Hair follicular keratinocyte (primary cell): ENCODE measurements around the gene XPNPEP2. TPM values are rescaled to one million over a fixed set of nuclear protein-coding genes. Genes with fewer than 3 reads are reported as not detected.

ENCODE experiments used
- total RNA-seq: library from RNA; depleted of rRNA; stranded (reverse); fragments of >200 nt; gene quantifications from 2 replicates; pipeline ENCODE4 v1.2.3, GENCODE V29; 2015

XPNPEP2 gene, protein sequence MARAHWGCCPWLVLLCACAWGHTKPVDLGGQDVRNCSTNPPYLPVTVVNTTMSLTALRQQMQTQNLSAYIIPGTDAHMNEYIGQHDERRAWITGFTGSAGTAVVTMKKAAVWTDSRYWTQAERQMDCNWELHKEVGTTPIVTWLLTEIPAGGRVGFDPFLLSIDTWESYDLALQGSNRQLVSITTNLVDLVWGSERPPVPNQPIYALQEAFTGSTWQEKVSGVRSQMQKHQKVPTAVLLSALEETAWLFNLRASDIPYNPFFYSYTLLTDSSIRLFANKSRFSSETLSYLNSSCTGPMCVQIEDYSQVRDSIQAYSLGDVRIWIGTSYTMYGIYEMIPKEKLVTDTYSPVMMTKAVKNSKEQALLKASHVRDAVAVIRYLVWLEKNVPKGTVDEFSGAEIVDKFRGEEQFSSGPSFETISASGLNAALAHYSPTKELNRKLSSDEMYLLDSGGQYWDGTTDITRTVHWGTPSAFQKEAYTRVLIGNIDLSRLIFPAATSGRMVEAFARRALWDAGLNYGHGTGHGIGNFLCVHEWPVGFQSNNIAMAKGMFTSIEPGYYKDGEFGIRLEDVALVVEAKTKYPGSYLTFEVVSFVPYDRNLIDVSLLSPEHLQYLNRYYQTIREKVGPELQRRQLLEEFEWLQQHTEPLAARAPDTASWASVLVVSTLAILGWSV
- not detected in 2 replicates for total RNA-seq

DNA sequence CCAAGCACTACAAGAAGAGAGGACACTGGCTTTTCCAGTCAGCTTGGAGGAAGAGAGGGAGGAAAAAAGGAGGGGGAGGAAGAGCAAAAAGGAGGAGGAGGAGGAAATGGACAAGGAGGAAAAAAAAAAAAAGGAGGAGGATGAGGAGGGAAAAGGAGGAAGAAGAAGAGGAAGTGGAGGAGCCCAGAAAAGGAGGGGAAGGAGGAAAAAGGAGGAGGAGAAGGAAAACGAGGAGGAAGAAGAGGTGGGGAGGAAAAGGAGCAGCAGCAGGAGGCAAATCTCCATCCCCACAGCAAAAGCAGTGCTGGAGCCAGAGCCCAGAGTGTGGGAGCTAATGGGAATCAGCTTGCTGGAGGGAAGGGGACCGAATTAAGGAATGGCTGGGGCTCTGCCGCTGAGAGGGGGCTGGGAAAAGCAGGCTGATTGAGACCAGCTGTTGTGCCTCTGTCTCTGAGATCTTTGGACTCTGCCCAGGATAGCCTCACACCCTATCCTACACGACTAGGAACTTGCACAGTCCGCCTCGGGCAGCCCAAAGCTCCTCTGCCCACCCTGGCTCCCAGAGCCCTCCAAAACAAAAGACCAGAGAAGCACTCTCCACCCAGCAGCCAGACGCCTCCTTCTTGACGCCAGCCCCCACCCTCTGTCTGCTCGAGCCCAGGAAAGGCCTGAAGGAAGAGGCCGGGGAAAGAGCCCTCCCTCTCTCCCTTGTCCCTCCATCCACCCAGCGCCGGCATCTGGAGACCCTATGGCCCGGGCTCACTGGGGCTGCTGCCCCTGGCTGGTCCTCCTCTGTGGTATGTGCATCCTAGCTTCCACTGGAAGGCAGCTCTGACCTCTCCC lies at the start of gene XPNPEP2:
Gene XPNPEP2, plus strand, starts transcription at position 514 of the 843 bp plus-strand sequence. Its CDS starts 235 bp downstream, at position 749.

DNA sequence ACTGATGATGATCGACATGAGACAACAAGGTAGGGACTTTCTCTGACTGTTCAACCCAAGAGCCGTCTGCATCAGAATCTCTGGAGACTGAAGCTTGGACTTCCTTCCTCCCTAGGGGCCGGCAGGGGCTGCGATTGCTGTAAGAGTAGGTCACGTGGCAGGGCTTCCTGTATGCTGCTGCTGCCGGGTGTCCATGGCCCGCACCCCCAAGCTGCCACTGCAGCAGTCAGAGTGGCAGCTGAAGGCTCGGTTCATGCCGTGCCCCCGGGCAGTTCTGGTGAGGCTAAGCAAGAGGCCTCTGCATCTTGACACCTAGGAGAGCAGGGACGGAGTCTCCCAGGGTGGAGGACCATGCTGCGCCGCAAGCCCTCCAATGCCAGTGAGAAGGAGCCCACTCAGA lies 41.0 kb downstream of the XPNPEP2 start, which contains the start of gene SASH3:
Gene SASH3, plus strand, starts transcription at position 203 of the 400 bp plus-strand sequence. Its CDS starts 149 bp downstream, at position 352.

Other genes starting within 250 kb of the XPNPEP2 start
- 14.2 and 20.6 TPM in 2 replicates for gene SMARCA1, start 215.5 kb upstream of the XPNPEP2 start, total RNA-seq
- gene OCRL, start 198.7 kb upstream of the XPNPEP2 start, total RNA-seq, result 9.2 and 14.9 TPM in 2 replicates
- 4.9 and 8.2 TPM in 2 replicates for gene APLN, start 84.0 kb upstream of the XPNPEP2 start, total RNA-seq
- not detected in 2 replicates for gene SASH3, start 41.0 kb downstream of the XPNPEP2 start, total RNA-seq
- 22.4 and 25.9 TPM in 2 replicates for gene ZDHHC9, start 104.9 kb downstream of the XPNPEP2 start, total RNA-seq
- 16.7 and 24.5 TPM in 2 replicates for gene UTP14A, start 167.2 kb downstream of the XPNPEP2 start, total RNA-seq
- gene BCORL1, start 243.7 kb downstream of the XPNPEP2 start, total RNA-seq, result 1.7 and 2.2 TPM in 2 replicates